Parathyroid adenoma (tissue), 2 donors: Measurements from ENCODE around the gene ASTN1.

Source experiments
- H2AFZ ChIP-seq: fragments of 300-600 bp; sonication (generic); one replicate; pipeline ENCODE4 v1.7.0; 2017; ENCODE audit warnings: antibody characterized with exemption, mild to moderate bottlenecking
- H3K27ac ChIP-seq: fragments of 300-600 bp; sonication (generic); one replicate; pipeline ENCODE4 v1.7.0; 2017
- H3K27me3 ChIP-seq: fragments of 300-600 bp; sonication (generic); one replicate; pipeline ENCODE4 v1.7.0; 2017; ENCODE audit warnings: low read length; ENCODE audit not compliant: control insufficient read depth, insufficient read depth
- H3K36me3 ChIP-seq: fragments of 300-600 bp; sonication (generic); one replicate; pipeline ENCODE4 v1.7.0; 2017; ENCODE audit warnings: low read length; ENCODE audit not compliant: control insufficient read depth, insufficient read depth
- H3K4me1 ChIP-seq: fragments of 300-600 bp; sonication (generic); one replicate; pipeline ENCODE4 v1.7.0; 2017; ENCODE audit warnings: control low read depth
- H3K4me2 ChIP-seq: fragments of 300-600 bp; sonication (generic); one replicate; pipeline ENCODE4 v1.7.0; 2017; ENCODE audit warnings: low read length
- H3K4me3 ChIP-seq: fragments of 300-600 bp; sonication (generic); one replicate; pipeline ENCODE4 v1.7.0; 2017; ENCODE audit warnings: low read depth, low read length
- H3K79me2 ChIP-seq: fragments of 300-600 bp; sonication (generic); one replicate; pipeline ENCODE4 v1.7.0; 2017; ENCODE audit warnings: control low read depth
- H3K9ac ChIP-seq: fragments of 300-600 bp; sonication (generic); one replicate; pipeline ENCODE4 v1.7.0; 2017; ENCODE audit warnings: mild to moderate bottlenecking
- H3K9me3 ChIP-seq: fragments of 300-600 bp; sonication (generic); one replicate; pipeline ENCODE4 v1.7.0; 2017; ENCODE audit warnings: low read length; ENCODE audit not compliant: control insufficient read depth
- TF ChIP-seq, protein P1 (sequence below): fragments of 300-600 bp; sonication (generic); IDR thresholded peaks from one replicate; pipeline ENCODE4 v1.7.0; 2017; ENCODE audit warnings: antibody characterized with exemption, mild to moderate bottlenecking
- donor health status: primary hyperparathyroidism.

The ASTN1 gene

DNA sequence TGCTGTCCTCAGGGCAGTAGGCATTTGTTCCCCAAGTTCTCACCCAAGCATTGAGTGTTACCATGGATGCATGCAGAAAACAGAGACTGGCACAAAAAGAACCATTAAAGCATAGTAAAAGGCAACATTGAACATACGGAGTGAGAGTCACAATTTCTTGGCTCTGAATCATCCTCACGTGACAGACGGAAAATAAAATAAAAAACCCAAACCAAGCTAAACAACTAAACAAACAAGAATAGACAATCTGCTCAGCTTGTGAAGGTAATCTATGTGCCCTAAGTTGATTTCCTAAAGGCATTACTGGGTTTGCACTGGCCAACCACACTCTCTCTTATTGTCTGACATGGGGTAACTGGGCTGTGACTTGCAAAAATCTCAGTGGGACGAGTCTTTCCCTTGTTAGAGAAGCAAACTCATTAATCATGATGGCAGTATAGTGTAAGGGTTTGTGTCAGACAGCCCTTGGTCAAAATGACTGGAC is 306.0 kb downstream of the ASTN1 start:
- Histone ChIP-seq H3K4me2 (no peak overlapping the region), H3K4me1 (no peaks in the 10 kb centered on the region), H2AFZ (no peak overlapping the region), H3K79me2 (no peaks in the 10 kb centered on the region), H3K9ac (no peak overlapping the region), H3K9me3 (no peaks in the 10 kb centered on the region), H3K36me3 (no peaks in the 10 kb centered on the region), H3K27ac (no peak overlapping the region), H3K27me3 (no peaks in the 10 kb centered on the region), H3K4me3 (no peak overlapping the region)
- TF ChIP-seq, protein P1, sequence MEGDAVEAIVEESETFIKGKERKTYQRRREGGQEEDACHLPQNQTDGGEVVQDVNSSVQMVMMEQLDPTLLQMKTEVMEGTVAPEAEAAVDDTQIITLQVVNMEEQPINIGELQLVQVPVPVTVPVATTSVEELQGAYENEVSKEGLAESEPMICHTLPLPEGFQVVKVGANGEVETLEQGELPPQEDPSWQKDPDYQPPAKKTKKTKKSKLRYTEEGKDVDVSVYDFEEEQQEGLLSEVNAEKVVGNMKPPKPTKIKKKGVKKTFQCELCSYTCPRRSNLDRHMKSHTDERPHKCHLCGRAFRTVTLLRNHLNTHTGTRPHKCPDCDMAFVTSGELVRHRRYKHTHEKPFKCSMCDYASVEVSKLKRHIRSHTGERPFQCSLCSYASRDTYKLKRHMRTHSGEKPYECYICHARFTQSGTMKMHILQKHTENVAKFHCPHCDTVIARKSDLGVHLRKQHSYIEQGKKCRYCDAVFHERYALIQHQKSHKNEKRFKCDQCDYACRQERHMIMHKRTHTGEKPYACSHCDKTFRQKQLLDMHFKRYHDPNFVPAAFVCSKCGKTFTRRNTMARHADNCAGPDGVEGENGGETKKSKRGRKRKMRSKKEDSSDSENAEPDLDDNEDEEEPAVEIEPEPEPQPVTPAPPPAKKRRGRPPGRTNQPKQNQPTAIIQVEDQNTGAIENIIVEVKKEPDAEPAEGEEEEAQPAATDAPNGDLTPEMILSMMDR, result no peak

DNA sequence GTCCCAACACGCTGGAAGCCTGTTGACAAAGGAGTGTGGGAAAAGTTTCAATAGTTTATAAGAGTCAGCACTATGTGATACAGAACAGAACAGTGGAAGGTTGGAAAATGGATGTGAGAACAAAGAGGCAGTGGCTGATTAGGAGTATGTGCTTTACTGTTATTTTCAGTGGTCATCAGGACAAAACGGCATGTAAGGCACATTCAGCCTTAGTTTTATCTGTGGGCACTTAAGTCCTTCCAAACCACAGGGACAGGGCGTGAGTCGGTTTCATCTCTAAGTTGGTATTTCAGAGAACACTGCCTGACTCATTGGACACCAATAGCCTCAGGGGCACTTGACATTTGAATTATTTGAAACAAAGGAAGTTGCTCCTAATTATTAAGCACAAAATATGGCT is 306.9 kb downstream of the ASTN1 start:
- H3K79me2 ChIP-seq, result no peaks in the 10 kb centered on the region
- no peak overlapping the region for H2AFZ ChIP-seq
- H3K36me3 ChIP-seq, result no peaks in the 10 kb centered on the region
- TF ChIP-seq, protein P1, result no peak
- no peaks in the 10 kb centered on the region for H3K9me3 ChIP-seq
- no peak overlapping the region for H3K4me3 ChIP-seq
- no peak overlapping the region for H3K9ac ChIP-seq
- H3K27ac ChIP-seq, result no peak overlapping the region
- H3K27me3 ChIP-seq, result no peaks in the 10 kb centered on the region
- H3K4me1 ChIP-seq, result no peaks in the 10 kb centered on the region
- no peak overlapping the region for H3K4me2 ChIP-seq

DNA sequence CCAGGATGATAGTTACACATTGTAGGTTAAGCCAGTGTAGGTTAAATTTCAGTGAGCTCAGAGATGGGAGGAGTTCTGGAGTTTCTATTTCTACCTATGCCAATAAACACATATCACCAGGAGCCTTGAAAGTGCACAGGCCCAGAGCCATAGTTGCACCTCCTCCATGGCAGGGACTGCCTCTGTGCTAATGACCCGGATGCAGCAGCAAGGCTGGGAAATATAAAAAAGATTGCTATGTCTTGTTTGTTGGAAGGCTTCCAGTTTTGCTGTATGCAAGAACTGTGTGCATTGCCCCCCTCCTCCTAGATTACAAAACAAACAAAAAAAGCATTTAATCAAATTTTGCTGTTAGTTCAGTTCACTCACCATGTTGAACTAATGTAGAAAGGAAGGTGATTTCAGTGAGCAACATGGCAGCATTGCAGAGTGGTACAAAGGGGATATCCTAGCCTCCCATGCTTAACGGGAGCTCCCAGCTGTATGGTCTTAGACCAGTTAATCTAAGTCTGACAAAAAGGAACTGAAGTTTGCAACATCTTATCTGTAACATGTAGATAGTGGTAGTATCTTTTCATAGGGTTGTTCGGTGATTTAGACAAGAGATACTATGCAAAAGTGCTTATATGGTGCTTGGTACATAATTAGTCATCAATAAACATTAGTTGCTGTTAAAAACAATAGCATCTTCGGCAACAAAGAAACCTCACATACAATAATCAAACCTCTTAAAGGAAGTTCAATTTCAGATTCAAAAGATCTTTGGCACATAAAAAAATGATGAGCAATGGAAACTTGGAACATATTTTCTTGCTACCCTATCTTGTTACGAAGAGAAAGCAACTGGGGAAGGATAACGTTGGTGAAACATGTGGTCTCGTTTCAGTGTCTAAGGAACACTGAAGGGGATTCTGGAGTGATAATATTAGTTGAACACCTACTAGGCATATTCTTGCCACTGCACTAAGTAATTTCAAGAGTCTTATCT is 309.5 kb downstream of the ASTN1 start:
- H3K4me2 ChIP-seq, result no peak overlapping the region

DNA sequence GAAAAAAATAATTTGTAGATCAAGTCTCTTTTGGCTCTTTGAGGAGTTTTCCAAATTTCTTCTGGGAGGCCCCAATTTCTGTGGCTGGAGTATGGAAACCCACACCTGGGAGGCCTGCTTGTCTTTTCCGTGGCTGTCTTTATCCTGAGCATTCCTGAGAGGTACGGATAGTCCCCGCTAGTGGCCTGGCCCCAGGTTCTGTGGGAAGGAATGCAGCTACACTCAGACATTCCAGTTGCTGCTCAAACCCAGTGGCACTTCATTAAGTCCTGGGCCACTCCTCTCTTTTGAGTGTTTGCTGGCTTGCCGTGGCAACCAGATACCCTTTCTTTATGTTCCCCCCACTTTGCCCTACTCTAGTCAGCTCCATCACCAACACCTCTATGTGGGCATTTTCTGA is 310.4 kb downstream of the ASTN1 start:
- no peaks in the 10 kb centered on the region for H3K4me1 ChIP-seq
- TF ChIP-seq, protein P1, result no peak
- H3K4me3 ChIP-seq, result no peak overlapping the region
- no peak overlapping the region for H3K27ac ChIP-seq
- no peaks in the 10 kb centered on the region for H3K79me2 ChIP-seq
- no peak overlapping the region for H3K9ac ChIP-seq
- H3K4me2 ChIP-seq, result no peak overlapping the region
- no peaks in the 10 kb centered on the region for H3K9me3 ChIP-seq
- no peak overlapping the region for H2AFZ ChIP-seq
- no peaks in the 10 kb centered on the region for H3K27me3 ChIP-seq
- no peaks in the 10 kb centered on the region for H3K36me3 ChIP-seq

More for the DNA sequence above, 309.5 kb downstream of the ASTN1 start:
- Histone ChIP-seq H3K27ac (no peak overlapping the region), H3K27me3 (no peaks in the 10 kb centered on the region), H3K4me1 (no peaks in the 10 kb centered on the region), H3K36me3 (no peaks in the 10 kb centered on the region), H3K9me3 (no peaks in the 10 kb centered on the region), H3K79me2 (no peaks in the 10 kb centered on the region), H3K4me3 (no peak overlapping the region), H3K9ac (no peak overlapping the region), H2AFZ (no peak overlapping the region)
- TF ChIP-seq, protein P1, result no peak
